ENCODE measurements around the gene PAFAH1B2. TPM values are rescaled to one million over a fixed set of nuclear protein-coding genes. Genes with fewer than 3 reads are reported as not detected.

PAFAH1B2 gene
- total RNA-seq, 1 experiment from 2014 or later, result 154 TPM

DNA sequence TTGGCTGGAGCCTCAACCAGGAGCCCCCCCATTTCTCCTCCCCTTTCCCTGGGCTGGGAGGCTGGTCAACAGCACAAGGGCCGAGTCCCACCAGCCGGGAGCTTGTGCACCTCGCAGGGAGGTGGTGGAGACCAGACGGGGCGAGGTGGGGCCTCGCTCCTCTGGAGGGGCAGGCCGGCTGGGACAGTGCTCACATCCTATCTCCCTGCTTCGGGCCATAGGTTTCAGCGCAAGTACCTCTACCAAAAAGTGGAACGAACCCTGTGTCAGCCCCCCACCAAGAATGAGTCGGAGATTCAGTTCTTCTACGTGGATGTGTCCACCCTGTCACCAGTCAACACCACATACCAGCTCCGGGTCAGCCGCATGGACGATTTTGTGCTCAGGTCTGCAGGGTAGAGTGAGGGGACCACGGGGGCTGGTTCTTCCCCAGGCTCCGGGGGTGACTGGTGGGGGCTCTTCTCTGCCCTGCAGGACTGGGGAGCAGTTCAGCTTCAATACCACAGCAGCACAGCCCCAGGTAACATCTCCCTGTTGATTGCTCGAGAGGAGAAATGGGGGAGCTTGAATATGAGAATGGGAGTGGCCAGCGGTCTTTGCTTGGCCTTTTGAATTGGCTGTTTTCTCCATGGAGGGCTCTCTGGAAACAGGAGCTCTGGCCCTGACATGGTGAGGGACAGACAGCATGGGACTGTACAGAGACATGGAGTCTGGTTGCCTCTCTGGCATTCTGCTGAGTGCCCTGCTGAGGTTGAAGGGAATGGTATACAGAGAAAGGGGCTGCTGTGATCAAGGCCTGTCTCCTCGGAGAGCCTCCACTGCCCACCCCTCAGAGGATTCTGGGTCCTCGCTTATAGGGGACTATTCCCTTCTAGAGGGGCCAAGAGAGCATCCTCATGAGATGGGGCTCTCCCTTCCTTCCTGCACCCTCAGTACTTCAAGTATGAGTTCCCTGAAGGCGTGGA, 37.8 kb downstream of the PAFAH1B2 start (continued):
- TF ChIP-seq, protein P1, sequence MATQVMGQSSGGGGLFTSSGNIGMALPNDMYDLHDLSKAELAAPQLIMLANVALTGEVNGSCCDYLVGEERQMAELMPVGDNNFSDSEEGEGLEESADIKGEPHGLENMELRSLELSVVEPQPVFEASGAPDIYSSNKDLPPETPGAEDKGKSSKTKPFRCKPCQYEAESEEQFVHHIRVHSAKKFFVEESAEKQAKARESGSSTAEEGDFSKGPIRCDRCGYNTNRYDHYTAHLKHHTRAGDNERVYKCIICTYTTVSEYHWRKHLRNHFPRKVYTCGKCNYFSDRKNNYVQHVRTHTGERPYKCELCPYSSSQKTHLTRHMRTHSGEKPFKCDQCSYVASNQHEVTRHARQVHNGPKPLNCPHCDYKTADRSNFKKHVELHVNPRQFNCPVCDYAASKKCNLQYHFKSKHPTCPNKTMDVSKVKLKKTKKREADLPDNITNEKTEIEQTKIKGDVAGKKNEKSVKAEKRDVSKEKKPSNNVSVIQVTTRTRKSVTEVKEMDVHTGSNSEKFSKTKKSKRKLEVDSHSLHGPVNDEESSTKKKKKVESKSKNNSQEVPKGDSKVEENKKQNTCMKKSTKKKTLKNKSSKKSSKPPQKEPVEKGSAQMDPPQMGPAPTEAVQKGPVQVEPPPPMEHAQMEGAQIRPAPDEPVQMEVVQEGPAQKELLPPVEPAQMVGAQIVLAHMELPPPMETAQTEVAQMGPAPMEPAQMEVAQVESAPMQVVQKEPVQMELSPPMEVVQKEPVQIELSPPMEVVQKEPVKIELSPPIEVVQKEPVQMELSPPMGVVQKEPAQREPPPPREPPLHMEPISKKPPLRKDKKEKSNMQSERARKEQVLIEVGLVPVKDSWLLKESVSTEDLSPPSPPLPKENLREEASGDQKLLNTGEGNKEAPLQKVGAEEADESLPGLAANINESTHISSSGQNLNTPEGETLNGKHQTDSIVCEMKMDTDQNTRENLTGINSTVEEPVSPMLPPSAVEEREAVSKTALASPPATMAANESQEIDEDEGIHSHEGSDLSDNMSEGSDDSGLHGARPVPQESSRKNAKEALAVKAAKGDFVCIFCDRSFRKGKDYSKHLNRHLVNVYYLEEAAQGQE (IDR thresholded peaks at IDR 0.05; ENCODE audit: low read depth), result no peak
- TF ChIP-seq RAD21 (IDR thresholded peaks at IDR 0.05; ENCODE audit: low read depth) (no peak), CBX3 (IDR thresholded peaks at IDR 0.05; ENCODE audit: low read depth) (no peak), YY1 (IDR thresholded peaks at IDR 0.05; ENCODE audit: extremely low read depth, insufficient replicate concordance, low read depth, low read length) (no peak), ZNF274 (IDR thresholded peaks at IDR 0.05; ENCODE audit: low read depth, low read length) (no peak), POLR2AphosphoS5 (IDR thresholded peaks at IDR 0.05; ENCODE audit: low read depth, low read length) (no peak), EZH2phosphoT487 (IDR thresholded peaks at IDR 0.05; ENCODE audit: borderline replicate concordance) (no peak), CEBPB (IDR thresholded peaks at IDR 0.05; ENCODE audit: low read depth) (no peak), EGR1 (IDR thresholded peaks at IDR 0.05; ENCODE audit: low read depth) (no peak)
- TF ChIP-seq, protein P2, sequence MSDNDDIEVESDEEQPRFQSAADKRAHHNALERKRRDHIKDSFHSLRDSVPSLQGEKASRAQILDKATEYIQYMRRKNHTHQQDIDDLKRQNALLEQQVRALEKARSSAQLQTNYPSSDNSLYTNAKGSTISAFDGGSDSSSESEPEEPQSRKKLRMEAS (IDR thresholded peaks at IDR 0.05), result no peak

Data from HCT116 (cell line).